Keratinocyte (primary cell): ENCODE results near the gene WTAP.

Experiments
- CTCF ChIP-seq, 3 experiments: IDR thresholded peaks in 1 of 3; conservative IDR thresholded peaks in 1 of 3; optimal IDR thresholded peaks in 1 of 3; 2 replicates in 2 of 3; 3 replicates in 1 of 3; pipeline versions ENCODE3 to v1.5.1; 2011; ENCODE audit warnings: low read length in 3 of 3, mild to moderate bottlenecking in 3 of 3, moderate library complexity in 2 of 3, control low read depth in 1 of 3, inconsistent platforms in 1 of 3; ENCODE audit not compliant: insufficient read depth in 2 of 3; ENCODE audit errors: extremely low read depth in 1 of 3
- EZH2 ChIP-seq: IDR thresholded peaks from one replicate; pipeline ENCODE4 v1.6.1; 2012; ENCODE audit warnings: inconsistent platforms, mild to moderate bottlenecking, low read length, moderate library complexity

GRCh38 chr6:159754401-159754800 is 27.1 kb downstream of the WTAP start:
- TF ChIP-seq EZH2 (no peak), CTCF (optimal IDR thresholded peaks at IDR 0.05 in 1 of 3, IDR thresholded peaks at IDR 0.05 in 1 of 3, conservative IDR thresholded peaks at IDR 0.05 in 1 of 3; ENCODE audit: extremely low read depth in 1 of 3, insufficient read depth in 2 of 3, low read length in 3 of 3) (no peak)
